ENCODE measurements around the gene B4GALT5. TPM values are rescaled to one million over a fixed set of nuclear protein-coding genes. Genes with fewer than 3 reads are reported as not detected.
"Not testable (repeated sequence)": the region's sequence is repeated elsewhere in the genome, so short reads cannot be mapped to it uniquely, and the experiment has no call there.

B4GALT5 gene
- total RNA-seq, 1 experiment from 2014 or later = 63.1 TPM

GRCh38 chr20:49669601-49670189 is 44.0 kb downstream of the B4GALT5 start:
- ChIA-PET CTCF (interaction anchor here (0.6 to 0.7 kb wide), 2 partner anchors 9 to 151 kb away, joined by 5 to 7 read pairs; no protein-coding TSS in a partner anchor), POLR2A (ENCODE audit: unreplicated experiment) (no interaction called here)
- Histone ChIP-seq H3K27ac (peak overlapping the region; percentile 91), H3K36me3 (ENCODE audit: low read depth) (peaks cover 46% of the 10 kb centered on the region), H3K9me3 (ENCODE audit: insufficient read depth, low read depth) (no peaks in the 10 kb centered on the region), H3K4me1 (replicated peaks; ENCODE audit: insufficient read depth) (peaks cover 57% of the 10 kb centered on the region), H3K9me2 (ENCODE audit: insufficient read depth) (no peaks in the 10 kb centered on the region), H3F3A (ENCODE audit: insufficient read depth, low read depth) (peaks cover 80% of the 10 kb centered on the region), H3K4me2 (no peak overlapping the region), H2AFZ (no peak overlapping the region), H3K27me3 (ENCODE audit: insufficient read depth, low read depth) (no peaks in the 10 kb centered on the region), H4K20me1 (ENCODE audit: insufficient read depth) (peaks cover 59% of the 10 kb centered on the region), H3K79me2 (ENCODE audit: low read depth) (peaks cover 98% of the 10 kb centered on the region), H3K4me3 (no peak overlapping the region)
- BruUV-seq (replicated peaks) = no TSS peak
- TF ChIP-seq CTCF (conservative IDR thresholded peaks at IDR 0.05) (no peak), EZH2 (IDR thresholded peaks at IDR 0.05; ENCODE audit: low read depth) (no peak)
- no peak for DNase-seq
- intact Hi-C loops (cut with micrococcal nuclease; ENCODE audit: unreplicated experiment) = no loop called here

GRCh38 chr20:49668878-49669195 is 44.8 kb downstream of the B4GALT5 start:
- Histone ChIP-seq H3K36me3 (ENCODE audit: low read depth) (peaks cover 46% of the 10 kb centered on the region), H3K27ac (0 out of 2 replicates have a peak overlapping the region, but pooled peaks have one; percentile 15), H4K20me1 (ENCODE audit: insufficient read depth) (peaks cover 67% of the 10 kb centered on the region), H3K4me1 (replicated peaks; ENCODE audit: insufficient read depth) (peaks cover 54% of the 10 kb centered on the region), H3F3A (ENCODE audit: insufficient read depth, low read depth) (peaks cover 78% of the 10 kb centered on the region), H3K79me2 (ENCODE audit: low read depth) (peaks cover 98% of the 10 kb centered on the region)
- H3K27me3 ChIP-seq (ENCODE audit: insufficient read depth, low read depth); DNase-seq; H3K9me2 ChIP-seq (ENCODE audit: insufficient read depth); BruUV-seq (replicated peaks); H2AFZ ChIP-seq; H3K4me2 ChIP-seq; H3K9me3 ChIP-seq (ENCODE audit: insufficient read depth, low read depth); intact Hi-C loops (cut with micrococcal nuclease; ENCODE audit: unreplicated experiment); H3K4me3 ChIP-seq: not testable (repeated sequence)
- ChIA-PET POLR2A (ENCODE audit: unreplicated experiment) (interaction anchor here (0.7 kb wide), 1 partner anchor 11 kb away, joined by 8 read pairs; no protein-coding TSS in a partner anchor), CTCF (interaction anchor here (0.7 kb wide), 1 partner anchor 152 kb away, joined by 7 read pairs; no protein-coding TSS in a partner anchor)

- peaks cover 97% of the 10 kb centered on the region for H3K79me2 ChIP-seq (ENCODE audit: low read depth)
- no peaks in the 10 kb centered on the region for H3K9me2 ChIP-seq (ENCODE audit: insufficient read depth)
- TF ChIP-seq CTCF (conservative IDR thresholded peaks at IDR 0.05) = no peak
- TF ChIP-seq EZH2 (IDR thresholded peaks at IDR 0.05; ENCODE audit: low read depth) = no peak
- POLR2A ChIA-PET (ENCODE audit: unreplicated experiment) = interaction anchor here (0.7 kb wide), 1 partner anchor 11 kb away, joined by 8 read pairs; no protein-coding TSS in a partner anchor
- H3K9me3 ChIP-seq (ENCODE audit: insufficient read depth, low read depth) = no peaks in the 10 kb centered on the region
- no peak overlapping the region for H3K4me3 ChIP-seq
- peaks cover 52% of the 10 kb centered on the region for H3K4me1 ChIP-seq (replicated peaks; ENCODE audit: insufficient read depth)
- H4K20me1 ChIP-seq (ENCODE audit: insufficient read depth) = peaks cover 70% of the 10 kb centered on the region
- H3K27me3 ChIP-seq (ENCODE audit: insufficient read depth, low read depth) = no peaks in the 10 kb centered on the region
- H2AFZ ChIP-seq = no peak overlapping the region
- peaks cover 45% of the 10 kb centered on the region for H3K36me3 ChIP-seq (ENCODE audit: low read depth)
- CTCF ChIA-PET = interaction anchor here (0.6 kb wide), 1 partner anchor 41 kb away, joined by 13 read pairs; no protein-coding TSS in a partner anchor
- no peak for DNase-seq
- H3K27ac ChIP-seq = peak overlapping the region; percentile 15; the same call in 1 of the 2 replicates
- intact Hi-C loops (cut with micrococcal nuclease; ENCODE audit: unreplicated experiment) = no loop called here
- peaks cover 74% of the 10 kb centered on the region for H3F3A ChIP-seq (ENCODE audit: insufficient read depth, low read depth)
- BruUV-seq (replicated peaks) = no TSS peak
- H3K4me2 ChIP-seq = no peak overlapping the region
These were observed 45.3 kb downstream of the B4GALT5 start for GRCh38 chr20:49668181-49668877.

All from PC-9 (cell line).